Measurements from ENCODE around the gene RIPOR3. TPM values are rescaled to one million over a fixed set of nuclear protein-coding genes. Genes with fewer than 3 reads are reported as not detected.
"Not testable (repeated sequence)": the region's sequence is repeated elsewhere in the genome, so short reads cannot be mapped to it uniquely, and the experiment has no call there.

The RIPOR3 gene
- total RNA-seq, 3 donors from 2014 or later: 0.21 to 0.71 (median 0.63) TPM

DNA sequence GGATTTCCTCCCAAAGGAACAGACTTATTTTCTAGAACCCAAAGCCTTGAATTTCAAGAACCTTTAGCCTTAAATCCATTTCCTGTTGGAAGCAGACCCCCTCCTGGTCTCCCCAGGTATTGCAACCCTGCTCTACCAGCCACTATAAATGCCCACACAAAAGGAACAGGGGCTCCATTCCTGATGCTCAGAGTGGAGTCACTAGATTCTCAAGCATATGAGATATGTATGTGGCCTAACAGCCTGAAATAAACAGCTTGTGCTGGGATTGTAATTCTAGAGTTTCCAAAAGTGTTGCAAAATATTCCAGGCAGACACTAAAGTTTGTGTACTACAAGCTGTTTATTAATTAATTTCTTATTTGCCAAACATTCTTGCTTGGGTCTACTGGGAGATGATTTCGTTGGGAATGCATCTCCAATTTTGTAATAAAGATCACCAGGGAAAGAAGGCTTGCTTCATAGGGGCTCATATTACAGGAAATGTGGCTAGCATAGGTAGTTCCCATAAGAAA, 44.8 kb downstream of the RIPOR3 start:
- Mint-ChIP-seq H3K36me3 (ENCODE audit: insufficient read depth) (no peaks in the 10 kb centered on the region), H3K4me1 (ENCODE audit: low read depth) (no peaks in the 10 kb centered on the region), H3K9me3 (no peaks in the 10 kb centered on the region), H3K4me3 (no peak overlapping the region), H3K27me3 (ENCODE audit: low read depth) (peaks cover 5% of the 10 kb centered on the region)
- DNase-seq: no peak
- no peak for ATAC-seq

DNA sequence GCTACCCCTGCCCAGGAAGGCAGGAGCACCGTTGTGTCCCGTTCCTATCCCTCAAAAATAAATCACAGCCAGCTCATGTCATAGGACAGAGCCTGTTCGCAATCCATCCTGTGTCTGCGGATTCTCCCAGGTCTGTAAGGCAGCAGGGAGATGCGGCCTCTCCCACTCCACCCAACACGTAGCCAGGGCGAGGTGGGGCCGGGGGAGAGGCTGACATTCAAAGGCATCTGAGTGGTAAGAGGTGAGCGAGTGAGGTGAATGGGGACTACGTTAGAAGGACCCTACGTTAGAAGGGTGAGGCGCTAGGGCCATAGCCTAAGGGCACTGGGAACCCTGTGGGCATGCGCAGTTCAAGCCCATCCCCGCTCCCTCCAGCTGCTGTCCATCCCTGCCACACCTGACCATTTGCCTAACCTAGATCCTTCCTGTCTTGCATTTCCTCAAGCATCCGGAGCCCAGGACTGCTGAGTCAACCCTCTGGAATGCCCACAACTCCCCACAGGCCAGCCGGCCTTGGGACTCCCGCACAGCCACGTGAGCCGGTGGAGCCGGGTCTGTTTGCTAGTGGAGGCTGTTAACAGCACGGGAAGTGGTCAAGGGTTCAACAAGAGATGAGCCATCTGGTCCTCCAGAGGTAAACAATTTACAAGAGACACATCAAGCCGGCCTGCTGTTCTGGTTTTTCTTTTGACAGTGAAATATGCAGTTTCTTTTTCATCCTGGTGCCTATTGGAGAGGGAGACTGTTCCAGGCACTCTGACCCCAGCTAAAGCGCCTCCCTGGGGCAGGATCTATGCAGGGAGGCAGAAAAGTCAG, 45.9 kb downstream of the RIPOR3 start:
- H3K4me3 Mint-ChIP-seq: no peak overlapping the region
- no peaks in the 10 kb centered on the region for H3K9me3 Mint-ChIP-seq
- H3K4me1 Mint-ChIP-seq (ENCODE audit: low read depth): no peaks in the 10 kb centered on the region
- ATAC-seq (no peak), DNase-seq (no peak)
- H3K27me3 Mint-ChIP-seq (ENCODE audit: low read depth): peaks cover 5% of the 10 kb centered on the region
- H3K36me3 Mint-ChIP-seq (ENCODE audit: insufficient read depth): no peaks in the 10 kb centered on the region

DNA sequence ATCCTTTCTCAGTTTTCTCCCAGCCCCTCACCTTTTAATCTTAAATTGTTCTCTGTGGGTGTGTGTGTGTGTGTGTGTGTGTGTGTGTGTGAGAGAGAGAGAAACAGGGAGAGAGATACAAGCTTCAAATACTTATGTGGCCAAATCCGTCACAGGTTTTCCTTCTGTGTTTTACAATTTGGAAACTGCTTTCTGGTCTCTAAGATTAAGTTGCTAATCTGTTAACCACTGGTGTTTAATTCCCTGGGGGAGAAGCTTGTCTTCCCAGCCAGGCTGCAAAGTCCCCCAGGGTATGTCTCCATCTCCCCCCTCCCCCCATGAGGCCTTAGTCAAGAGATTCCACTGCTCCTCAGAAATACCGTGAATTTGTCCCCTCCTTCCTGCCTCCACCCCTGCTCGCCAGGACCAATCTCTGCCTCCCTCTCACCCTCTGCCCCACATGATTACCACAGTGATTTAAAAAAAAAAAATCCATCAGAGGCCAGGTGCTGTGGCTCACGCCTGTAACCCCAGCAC, 49.0 kb downstream of the RIPOR3 start:
- H3K4me1 Mint-ChIP-seq (ENCODE audit: low read depth): no peaks in the 10 kb centered on the region
- H3K27me3 Mint-ChIP-seq (ENCODE audit: low read depth): peaks cover 5% of the 10 kb centered on the region
- H3K36me3 Mint-ChIP-seq (ENCODE audit: insufficient read depth): no peaks in the 10 kb centered on the region
- ATAC-seq (no peak), DNase-seq (no peak)
- H3K9me3 Mint-ChIP-seq: no peaks in the 10 kb centered on the region
- no peak overlapping the region for H3K4me3 Mint-ChIP-seq

DNA sequence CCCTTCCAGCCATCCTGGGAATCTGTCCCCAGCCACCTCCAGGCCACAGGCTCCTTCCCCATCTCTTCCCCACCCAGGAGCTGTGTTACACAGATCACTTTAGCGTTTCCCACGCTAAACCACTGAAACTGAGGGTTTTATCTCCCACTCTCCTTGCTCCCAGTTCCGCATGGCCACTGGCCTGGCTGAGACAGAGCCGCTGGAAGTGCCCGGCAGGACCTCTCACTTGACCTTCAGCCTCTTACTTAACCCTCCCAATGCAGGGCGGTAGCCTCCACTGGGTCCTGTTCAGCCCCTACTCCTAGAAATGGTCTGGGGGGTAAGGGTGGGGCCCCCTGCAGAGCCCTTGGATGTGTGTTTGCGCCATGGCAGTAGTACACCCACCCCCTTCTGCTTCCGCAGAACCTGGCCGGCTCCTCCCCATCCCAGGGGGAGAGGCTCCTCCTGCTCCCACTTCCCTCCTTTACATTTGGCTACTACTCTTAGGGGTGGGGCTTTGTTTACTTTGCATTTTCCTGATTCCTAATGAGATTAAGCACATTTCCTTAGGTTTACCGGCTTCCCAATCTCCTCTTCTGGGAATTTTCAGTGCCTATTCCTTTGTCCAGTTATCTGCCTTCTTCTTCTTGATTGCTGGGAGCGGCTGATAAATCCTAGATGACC, 49.6 kb downstream of the RIPOR3 start:
- H3K4me1 Mint-ChIP-seq (ENCODE audit: low read depth); H3K36me3 Mint-ChIP-seq (ENCODE audit: insufficient read depth); H3K9me3 Mint-ChIP-seq; DNase-seq; H3K4me3 Mint-ChIP-seq; ATAC-seq; H3K27me3 Mint-ChIP-seq (ENCODE audit: low read depth): not testable (repeated sequence)

DNA sequence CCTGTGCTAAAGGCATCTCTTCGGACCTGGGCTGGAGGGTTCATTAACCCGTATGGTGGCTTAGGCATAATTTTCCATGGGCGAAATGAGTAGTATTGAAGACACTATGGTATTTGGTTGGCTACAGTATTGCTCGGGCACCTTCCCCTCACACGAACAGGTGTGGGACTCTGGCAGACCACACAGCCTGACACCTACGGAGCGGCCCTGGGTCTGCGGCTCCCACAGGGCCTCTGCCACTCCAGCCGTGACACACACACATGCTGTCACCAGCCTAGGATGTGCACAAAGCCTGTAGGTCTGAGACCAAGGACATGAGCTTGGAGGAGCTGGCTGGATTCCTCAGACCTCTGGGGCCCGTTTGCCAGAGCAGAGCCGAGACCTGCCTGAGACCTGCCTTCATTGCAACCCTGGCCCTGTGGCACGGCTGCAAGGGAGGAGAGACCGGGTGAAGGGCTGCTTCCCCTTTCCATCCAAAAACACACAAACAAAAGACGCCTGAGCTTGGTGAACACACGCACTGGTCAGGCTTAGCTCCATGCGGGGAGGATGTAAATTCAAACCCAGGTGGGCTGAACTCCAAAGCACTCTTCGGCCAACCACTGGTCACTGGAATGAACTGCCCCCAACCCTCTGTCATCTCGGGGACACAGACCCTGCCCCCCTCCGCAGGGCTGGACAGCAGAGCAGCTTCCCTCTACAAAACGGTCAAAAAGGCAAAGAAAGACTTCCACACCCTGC, 51.2 kb downstream of the RIPOR3 start:
- H3K27me3 Mint-ChIP-seq (ENCODE audit: low read depth); ATAC-seq; DNase-seq; H3K36me3 Mint-ChIP-seq (ENCODE audit: insufficient read depth); H3K9me3 Mint-ChIP-seq; H3K4me1 Mint-ChIP-seq (ENCODE audit: low read depth); H3K4me3 Mint-ChIP-seq: not testable (repeated sequence)

DNA sequence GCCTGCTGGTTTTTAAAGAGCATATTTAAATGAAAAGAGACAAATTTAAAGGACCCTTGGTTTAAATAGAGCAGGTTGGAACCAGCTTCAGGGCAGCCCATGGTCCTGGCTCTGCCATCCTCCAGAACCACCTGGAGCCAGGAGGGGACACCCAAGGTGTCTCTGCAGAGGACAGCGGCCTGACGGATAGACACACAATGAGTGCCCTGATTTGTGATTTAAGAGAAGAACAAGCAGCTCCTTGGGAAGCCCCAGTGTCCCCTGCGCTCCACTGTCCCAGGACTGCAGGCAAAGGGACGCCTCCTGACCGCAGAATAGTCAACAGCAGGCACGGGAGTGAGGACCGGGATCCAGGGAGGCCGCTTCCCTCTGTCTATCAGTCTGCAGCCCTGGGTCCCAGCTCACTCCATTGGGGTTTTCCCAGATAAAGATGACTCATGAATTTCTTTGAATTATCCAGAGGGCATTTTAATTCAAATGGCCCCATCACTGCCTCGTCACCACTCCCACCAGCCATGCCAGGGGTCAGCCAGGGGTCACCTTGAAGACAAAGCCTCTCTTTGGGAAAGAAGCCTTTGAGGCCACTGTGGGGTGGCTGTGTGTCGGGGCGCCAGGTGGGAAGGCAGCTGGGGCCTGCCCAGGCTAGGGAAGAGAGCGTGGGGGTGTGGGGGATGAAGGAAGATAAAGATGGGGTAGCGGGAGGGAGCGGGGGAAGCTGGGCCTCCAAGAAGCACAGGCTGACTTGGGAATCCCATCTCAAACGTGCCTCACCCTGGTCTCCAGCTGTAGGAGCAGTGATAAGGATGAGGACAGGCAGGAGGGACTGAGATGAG, 53.1 kb downstream of the RIPOR3 start:
- not testable (repeated sequence) for ATAC-seq; DNase-seq; H3K4me3 Mint-ChIP-seq; H3K9me3 Mint-ChIP-seq; H3K4me1 Mint-ChIP-seq (ENCODE audit: low read depth); H3K36me3 Mint-ChIP-seq (ENCODE audit: insufficient read depth); H3K27me3 Mint-ChIP-seq (ENCODE audit: low read depth)

DNA sequence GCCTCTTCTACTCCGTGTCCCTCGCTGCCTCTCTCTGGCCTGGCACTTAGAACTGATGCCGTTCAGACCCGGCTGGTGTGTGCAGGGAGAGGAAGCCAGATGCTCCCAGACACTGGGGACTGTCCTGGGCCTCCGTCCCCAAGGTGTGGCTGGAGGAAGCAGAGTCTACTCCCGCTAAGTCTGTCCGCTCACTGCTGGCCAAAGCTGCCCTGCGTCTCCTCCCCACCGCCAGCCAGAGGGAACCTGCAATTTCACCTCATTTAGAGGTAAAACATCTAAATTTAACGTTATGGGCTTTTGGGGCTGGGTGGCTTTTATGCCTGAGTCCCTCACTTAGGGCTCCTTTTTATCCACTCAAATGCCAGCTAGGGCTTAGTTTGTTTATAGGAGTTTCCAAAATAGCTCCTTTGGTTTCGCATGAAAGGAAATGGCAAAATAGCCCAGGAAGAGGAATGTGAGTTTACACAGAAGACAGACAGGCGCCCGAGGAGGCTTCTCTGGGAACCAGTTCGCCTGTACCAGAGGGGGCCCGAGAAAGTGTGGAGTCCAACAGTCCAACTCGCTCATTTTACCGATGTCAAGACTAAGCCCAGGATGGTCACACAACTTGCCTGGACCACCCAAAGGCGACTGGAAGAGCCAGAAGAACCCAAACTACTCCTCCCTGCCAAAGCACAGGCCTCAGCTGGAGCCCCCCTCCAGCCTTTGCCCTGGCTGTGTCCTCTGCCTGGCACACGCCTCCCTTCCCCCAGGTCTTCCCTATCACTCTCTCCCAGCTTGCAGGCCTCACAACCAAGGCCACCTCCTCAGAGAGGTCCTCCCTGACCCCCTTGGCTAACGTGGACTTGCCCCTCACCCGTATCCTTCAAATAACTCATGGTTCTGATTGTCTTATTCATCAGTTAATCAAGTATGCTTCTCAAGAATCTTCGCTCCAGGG, 54.5 kb downstream of the RIPOR3 start:
- Mint-ChIP-seq H3K36me3 (ENCODE audit: insufficient read depth) (no peaks in the 10 kb centered on the region), H3K9me3 (no peaks in the 10 kb centered on the region), H3K4me1 (ENCODE audit: low read depth) (no peaks in the 10 kb centered on the region), H3K4me3 (no peak overlapping the region), H3K27me3 (ENCODE audit: low read depth) (peaks cover 2% of the 10 kb centered on the region)
- ATAC-seq: no peak
- DNase-seq: no peak

DNA sequence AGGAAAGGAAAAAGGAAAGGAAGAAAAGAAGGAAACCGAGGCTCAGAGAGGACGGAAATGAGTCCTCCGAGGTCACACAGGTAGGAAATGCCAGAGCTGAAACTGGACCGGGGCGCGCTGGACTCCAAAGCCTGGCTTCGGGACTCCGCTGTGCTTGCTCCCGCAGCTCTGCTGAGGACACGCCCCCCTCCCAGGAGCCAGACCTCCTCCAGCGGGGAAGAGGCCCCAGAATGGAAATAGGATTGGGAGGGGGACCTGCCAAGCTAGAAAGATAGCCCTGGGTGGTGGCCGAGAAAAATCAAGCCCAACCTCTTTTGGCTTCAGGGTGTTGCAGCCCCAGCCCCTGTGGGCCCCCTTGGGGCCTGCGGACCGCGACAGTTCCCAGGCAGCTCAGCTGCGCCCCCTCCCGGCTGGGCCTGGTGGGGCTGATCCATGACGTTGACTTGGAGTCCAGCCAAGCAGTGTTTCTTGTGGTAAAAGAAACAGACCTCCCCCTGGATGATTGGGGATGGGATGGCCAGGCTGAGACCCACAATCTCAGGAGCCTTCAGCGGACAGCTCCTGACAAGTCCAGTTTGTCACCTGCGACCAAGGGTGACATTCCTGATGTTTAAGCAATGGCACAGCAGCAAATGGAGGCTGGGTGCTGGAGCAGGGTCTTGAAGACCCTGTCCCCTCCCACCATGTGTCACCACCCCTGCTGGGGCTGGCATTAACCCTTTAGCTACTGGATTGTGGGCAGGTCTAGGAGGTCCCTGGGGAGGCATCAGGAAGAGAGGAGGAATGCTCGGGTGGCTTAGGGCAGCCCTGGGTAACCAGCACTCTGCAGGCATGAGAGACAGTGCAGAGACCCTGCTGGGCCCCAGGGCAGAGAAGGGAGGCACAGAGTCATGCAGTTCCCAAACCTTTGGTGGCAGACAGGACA, 55.4 kb downstream of the RIPOR3 start:
- Mint-ChIP-seq H3K36me3 (ENCODE audit: insufficient read depth) (no peaks in the 10 kb centered on the region), H3K27me3 (ENCODE audit: low read depth) (peaks cover 2% of the 10 kb centered on the region), H3K4me3 (no peak overlapping the region), H3K9me3 (no peaks in the 10 kb centered on the region), H3K4me1 (ENCODE audit: low read depth) (no peaks in the 10 kb centered on the region)
- peak; percentile 44 to 52 for ATAC-seq
- DNase-seq: peak; percentile 41

DNA sequence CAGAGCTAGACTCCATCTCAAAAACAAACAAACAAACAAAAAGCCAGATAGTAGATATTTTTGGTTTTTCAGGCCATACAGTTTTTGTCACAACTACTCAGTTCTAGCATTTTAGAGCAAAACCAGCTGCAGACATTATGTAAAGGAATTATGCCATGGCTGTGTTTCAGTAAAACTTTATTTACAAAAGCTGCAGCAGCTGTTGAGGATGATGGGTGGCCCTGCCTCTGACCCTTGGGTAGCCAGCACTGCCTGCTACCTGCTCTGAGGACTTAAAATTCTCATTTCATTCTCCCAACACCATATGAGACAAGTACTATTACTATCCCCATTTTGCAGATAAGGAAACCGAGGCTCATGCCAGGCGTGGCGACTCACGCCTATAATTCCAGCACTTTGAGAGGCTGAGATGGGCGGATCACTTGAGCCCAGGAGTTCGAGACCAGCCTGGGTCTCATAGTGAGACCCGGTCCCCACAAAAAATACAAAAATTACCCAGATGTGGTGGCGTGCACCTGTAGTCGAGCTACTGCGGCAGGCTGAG, 56.3 kb downstream of the RIPOR3 start:
- H3K36me3 Mint-ChIP-seq (ENCODE audit: insufficient read depth): no peaks in the 10 kb centered on the region
- H3K9me3 Mint-ChIP-seq: no peaks in the 10 kb centered on the region
- H3K4me1 Mint-ChIP-seq (ENCODE audit: low read depth): no peaks in the 10 kb centered on the region
- ATAC-seq (no peak), DNase-seq (no peak)
- H3K4me3 Mint-ChIP-seq: no peak overlapping the region
- H3K27me3 Mint-ChIP-seq (ENCODE audit: low read depth): peaks cover 2% of the 10 kb centered on the region

DNA sequence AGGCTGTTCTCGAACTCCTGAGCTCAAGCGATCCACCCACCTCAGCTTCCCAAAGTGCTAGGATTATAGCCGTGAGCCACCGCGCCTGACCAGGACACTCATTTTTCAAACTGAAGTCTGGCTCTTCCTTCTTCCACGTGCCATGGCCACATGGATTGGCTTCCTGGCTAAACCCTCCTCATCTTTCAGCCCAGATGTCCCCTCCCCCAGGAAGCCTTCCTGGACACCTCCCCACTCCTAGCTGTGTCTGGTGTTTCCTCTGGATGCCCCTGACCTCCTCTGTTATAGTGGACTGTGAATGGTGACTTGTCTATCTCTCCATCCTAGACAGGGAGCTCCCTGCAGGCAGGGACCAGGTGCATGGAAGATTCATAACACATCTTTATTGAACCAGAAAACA, 57.2 kb downstream of the RIPOR3 start:
- H3K4me1 Mint-ChIP-seq (ENCODE audit: low read depth): no peaks in the 10 kb centered on the region
- no peaks in the 10 kb centered on the region for H3K9me3 Mint-ChIP-seq
- no peak overlapping the region for H3K4me3 Mint-ChIP-seq
- no peak for DNase-seq
- H3K27me3 Mint-ChIP-seq (ENCODE audit: low read depth): peaks cover 2% of the 10 kb centered on the region
- no peaks in the 10 kb centered on the region for H3K36me3 Mint-ChIP-seq (ENCODE audit: insufficient read depth)
- ATAC-seq: no peak

DNA sequence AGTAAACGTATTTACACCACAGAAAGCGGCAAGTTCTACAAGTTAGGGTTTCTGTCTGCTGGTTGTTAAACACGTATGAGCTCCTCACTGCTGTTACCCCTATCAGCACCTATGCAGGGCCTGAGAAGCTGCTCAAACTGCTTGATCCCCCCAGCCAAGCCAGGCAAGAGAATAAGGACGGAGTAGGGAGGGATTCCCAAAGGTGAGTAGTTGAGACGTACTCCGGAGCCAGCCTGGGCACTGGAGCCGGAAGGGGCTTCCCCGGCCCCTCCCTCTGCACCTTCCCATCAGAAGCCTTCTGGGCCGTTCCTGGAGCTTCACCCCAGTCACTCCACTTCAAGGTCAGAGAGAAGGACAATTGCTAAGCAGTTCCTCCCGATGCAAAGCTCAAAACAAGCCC, 58.0 kb downstream of the RIPOR3 start:
- DNase-seq (no peak), ATAC-seq (no peak)
- H3K36me3 Mint-ChIP-seq (ENCODE audit: insufficient read depth): no peaks in the 10 kb centered on the region
- H3K27me3 Mint-ChIP-seq (ENCODE audit: low read depth): peaks cover 2% of the 10 kb centered on the region
- no peak overlapping the region for H3K4me3 Mint-ChIP-seq
- H3K9me3 Mint-ChIP-seq: no peaks in the 10 kb centered on the region
- no peaks in the 10 kb centered on the region for H3K4me1 Mint-ChIP-seq (ENCODE audit: low read depth)

DNA sequence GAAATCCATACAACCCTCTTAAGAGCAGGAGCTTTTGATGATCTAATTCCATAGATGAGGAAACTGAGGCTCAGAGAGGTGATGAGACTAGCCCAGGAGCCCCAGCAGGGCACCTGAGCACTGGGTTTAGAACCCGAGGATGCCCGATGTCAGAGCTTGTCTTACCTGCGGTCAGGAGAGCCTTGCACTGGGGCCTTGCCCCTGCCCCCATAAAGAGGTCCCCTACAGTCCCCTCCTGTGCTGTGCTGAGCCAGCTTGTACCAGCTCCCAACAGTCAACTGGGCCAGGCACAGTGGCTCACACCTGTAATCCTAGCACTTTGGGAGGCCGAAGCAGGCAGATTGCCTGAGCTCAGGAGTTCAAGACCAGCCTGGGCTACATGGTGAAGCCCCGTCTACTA, 58.6 kb downstream of the RIPOR3 start:
- H3K36me3 Mint-ChIP-seq (ENCODE audit: insufficient read depth): no peaks in the 10 kb centered on the region
- DNase-seq (no peak), ATAC-seq (no peak)
- peaks cover 2% of the 10 kb centered on the region for H3K27me3 Mint-ChIP-seq (ENCODE audit: low read depth)
- no peaks in the 10 kb centered on the region for H3K4me1 Mint-ChIP-seq (ENCODE audit: low read depth)
- no peak overlapping the region for H3K4me3 Mint-ChIP-seq
- no peaks in the 10 kb centered on the region for H3K9me3 Mint-ChIP-seq

Measured in activated T-cell treated with anti-CD3 and anti-CD28 coated beads, Interleukin-2, amount 50 U/mL, for 4 hours (primary cell).